Inflammatory macrophage (primary cell): ENCODE measurements around the gene MEIKIN.

ENCODE experiments used
- DNase-seq, 2 donors: peaks; one replicate each; pipeline ENCODE4 v3.0.0-alpha.2; 2020 to 2022
- total RNA-seq, 18 experiments: gene quantifications; one replicate each; lab custom pipeline; 2026; ENCODE audit warnings: mixed read lengths in 6 of 18, inconsistent platforms in 2 of 18; lab: John Stamatoyannopoulos, UW

The MEIKIN gene
- total RNA-seq: 0 to 0.67 (median 0.23) reads per million in 18 experiments

DNA sequence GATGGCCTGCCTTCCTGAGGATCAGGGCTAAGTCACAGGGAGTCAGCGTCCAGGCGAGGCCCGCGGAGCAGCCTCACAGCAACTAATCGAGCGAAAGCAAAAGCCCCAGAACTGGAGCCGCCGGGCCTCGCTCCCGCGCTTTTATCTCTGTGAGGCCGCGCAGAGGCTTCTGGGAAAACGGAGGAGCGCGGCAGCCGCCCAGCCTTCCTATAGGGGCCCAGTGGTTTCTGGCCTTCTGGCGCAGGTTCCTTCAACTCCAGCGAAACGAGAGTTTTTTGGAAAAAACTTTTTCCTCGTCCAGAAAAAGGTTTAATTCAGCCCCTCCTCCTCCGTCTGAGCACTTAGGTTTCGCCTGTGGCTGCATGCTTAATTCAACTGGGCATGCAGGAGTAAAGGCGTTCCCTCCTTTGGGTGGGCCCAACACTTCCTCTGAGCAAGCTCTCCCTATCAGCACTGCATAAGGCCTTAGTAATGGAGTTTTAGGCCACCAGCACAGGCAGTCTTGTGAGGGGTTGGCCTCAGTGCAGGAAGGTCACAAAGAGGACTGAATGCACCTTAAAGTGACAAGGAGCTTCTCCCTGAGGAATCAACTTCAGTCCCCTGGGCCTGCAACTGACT is at the start of gene MEIKIN:
MEIKIN (minus strand) TSS at position 113 of the 618 bp plus-strand sequence. CDS start 158 bp downstream, outside the sequence.
- DNase-seq: no peak

DNA sequence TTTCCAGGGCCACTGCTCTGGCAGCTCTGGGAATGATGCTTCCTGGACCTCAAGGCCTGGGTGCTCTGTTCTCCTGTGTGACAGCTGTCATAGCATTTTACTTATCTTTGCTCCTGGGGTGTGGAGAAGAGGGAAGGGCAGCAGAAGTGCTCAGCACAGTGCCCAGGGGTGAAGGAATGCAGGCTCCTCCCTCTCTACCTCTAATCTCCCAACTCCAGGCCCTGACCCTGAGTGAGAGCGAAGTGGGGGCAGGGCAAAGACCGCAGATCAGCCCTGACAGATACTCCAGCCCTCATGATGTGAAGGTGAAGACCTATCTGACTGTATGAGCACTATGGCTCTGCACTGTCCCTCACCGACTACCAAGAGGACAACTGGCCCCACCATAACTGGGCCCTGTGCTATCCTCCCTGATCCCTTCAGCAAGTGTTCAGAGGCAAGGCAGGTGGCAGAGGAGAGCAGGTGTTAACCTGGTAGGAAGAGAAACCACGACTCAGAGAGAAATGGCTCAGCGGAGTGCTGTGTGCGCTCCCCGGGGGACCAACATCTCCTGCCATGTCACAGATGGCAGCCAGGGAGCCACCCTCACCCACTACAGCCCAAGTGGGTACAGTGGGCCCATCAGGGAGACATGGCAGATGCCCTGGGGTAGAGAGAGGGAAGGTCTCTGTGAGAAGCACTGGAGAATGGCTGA is 49.2 kb upstream of the MEIKIN start:
- no peak for DNase-seq

- DNase-seq: no peak
Measured at GRCh38 chr5:131994090-131994489, 48.6 kb upstream of the MEIKIN start.

DNA sequence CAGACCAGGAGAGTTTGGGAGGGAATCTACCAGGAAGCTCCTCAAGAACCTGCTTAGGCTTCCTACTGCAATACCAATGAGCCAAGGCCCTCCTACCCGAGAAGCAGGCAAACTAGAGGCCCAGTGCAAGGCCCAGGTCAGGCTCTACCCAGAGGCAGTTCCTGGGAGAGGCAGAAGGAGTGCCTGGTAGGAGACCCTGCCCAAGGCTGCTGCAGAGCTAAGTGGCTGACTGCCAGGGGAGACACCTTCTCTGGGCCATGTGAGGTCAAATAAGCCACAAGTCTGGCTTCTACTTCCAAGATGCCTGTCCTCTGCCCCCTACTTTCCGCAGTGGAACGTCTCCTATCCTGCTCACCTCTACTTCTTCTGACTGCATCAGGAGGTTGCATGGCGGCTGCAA is 48.2 kb upstream of the MEIKIN start:
- DNase-seq: no peak

- no peak for DNase-seq
Measured at GRCh38 chr5:131992370-131992769, 46.9 kb upstream of the MEIKIN start.

DNA sequence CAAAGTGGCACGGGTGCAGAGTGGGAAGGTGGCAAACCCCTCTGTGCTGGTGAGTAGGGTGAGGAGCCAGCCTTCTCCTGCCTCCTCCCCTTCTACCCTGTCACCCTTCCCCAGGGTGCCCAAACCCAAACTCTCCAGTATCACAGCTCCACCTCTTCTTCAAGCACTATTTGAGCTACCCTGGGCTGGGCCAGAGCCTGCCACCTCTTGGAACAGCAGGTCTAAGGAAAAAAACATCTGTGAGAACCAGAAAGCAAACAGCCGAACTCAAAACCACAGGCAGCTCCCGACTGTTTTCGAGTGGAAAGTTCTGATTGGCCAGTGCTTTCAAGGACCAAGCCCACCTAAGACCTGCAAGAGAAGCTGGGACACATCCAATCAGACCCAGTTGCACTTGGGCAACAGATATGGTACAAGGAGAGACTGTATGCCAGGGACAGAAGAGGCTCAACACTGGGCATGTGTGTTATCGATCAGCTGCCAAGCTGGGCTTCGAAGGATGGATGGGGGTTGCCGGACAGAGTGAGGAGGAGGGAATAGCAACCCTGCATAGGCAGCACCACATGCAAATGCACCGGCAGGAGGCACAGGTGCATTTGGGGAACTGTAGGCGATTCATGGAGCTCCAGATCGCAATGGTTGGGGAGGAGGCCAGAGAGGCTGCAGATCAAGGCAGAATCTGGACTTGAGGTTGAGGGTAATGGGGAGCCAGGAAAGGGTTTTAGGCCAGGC is 46.3 kb upstream of the MEIKIN start:
- no peak for DNase-seq

- DNase-seq: no peak
Measured at GRCh38 chr5:131990716-131991115, 45.3 kb upstream of the MEIKIN start.

- DNase-seq: no peak
Measured at GRCh38 chr5:131988601-131989000, 43.1 kb upstream of the MEIKIN start.

GRCh38 chr5:131987251-131987650 is 41.8 kb upstream of the MEIKIN start:
- DNase-seq: no peak

GRCh38 chr5:131986161-131986912 is 40.9 kb upstream of the MEIKIN start:
- no peak for DNase-seq

DNA sequence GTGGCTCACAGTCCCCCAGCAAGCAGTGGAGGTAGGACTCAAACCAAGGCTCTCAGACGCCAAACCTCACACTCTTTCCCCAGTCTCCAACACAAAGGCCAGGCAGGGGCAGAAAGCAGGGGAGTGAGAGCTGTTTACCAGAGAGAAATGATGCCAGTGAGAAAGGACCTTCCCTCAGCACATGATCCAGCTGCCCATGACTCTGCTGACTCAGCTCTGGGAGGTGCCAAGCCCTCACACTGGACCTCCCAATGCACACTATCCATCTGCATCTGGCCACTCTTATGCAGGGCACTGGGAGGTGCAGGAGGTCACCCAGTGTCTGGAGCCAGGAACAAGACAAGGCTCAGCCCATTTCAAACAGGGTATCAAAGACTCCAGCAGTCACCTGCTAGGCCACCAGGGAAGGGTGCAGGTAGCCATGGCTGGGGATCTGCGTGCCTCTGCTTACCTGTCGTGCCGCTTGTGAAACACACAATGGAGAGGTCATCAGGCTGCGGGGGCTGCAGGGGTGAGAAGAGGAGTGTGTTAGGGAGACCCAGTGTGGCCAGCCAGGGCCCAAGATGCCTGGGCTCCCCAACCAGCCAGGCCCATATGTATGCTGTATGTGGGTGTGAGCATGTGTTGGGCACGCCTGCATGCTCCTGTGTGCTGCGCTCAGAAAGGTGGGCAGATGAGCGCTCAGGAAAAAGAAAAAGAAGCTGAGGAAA is 39.6 kb upstream of the MEIKIN start:
- DNase-seq: no peak

- no peak for DNase-seq
Measured at GRCh38 chr5:131983244-131983771, 37.8 kb upstream of the MEIKIN start.

DNA sequence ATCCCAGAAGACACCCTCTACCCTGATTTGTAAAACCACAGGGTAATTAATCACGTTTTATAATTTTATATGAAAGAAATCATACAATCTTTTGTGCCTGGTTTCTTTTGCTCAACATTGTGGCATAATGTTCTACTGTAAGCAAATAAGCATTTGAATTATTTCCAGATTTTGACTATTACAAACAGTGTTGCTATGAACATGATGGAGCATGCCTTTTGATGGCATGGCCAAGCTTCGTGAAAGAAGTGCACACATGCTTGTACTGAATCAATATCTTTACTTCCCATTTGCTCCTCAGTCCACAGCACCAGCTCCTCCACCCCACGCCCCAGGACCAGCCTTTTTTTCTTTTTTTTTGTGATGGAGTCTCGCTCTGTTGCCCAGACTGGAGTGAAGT is 36.1 kb upstream of the MEIKIN start:
- no peak for DNase-seq

- no peak for DNase-seq
Measured at GRCh38 chr5:131980696-131981095, 35.2 kb upstream of the MEIKIN start.

GRCh38 chr5:131979816-131980215 is 34.4 kb upstream of the MEIKIN start:
- no peak for DNase-seq

- no peak for DNase-seq
Measured at GRCh38 chr5:131977212-131977604, 31.7 kb upstream of the MEIKIN start.

- no peak for DNase-seq
Measured at GRCh38 chr5:131976414-131977211, 31.1 kb upstream of the MEIKIN start.

GRCh38 chr5:131974956-131975726 is 29.7 kb upstream of the MEIKIN start:
- no peak for DNase-seq

GRCh38 chr5:131974622-131974955 is 29.1 kb upstream of the MEIKIN start:
- DNase-seq: no peak

- no peak for DNase-seq
Measured at GRCh38 chr5:131974016-131974415, 28.6 kb upstream of the MEIKIN start.
